ENCODE data around the gene FHOD1. TPM values are rescaled to one million over a fixed set of nuclear protein-coding genes. Genes with fewer than 3 reads are reported as not detected.

FHOD1 gene
- total RNA-seq, 4 donors from 2014 or later, result 13.3 to 64.4 (median 38.8) TPM

GRCh38 chr16:67263201-67263600, 15.9 kb upstream of the FHOD1 start:
- H3K27ac ChIP-seq, result no peak overlapping the region
- H3K4me3 ChIP-seq, result no peak overlapping the region
- TF ChIP-seq, protein P1, sequence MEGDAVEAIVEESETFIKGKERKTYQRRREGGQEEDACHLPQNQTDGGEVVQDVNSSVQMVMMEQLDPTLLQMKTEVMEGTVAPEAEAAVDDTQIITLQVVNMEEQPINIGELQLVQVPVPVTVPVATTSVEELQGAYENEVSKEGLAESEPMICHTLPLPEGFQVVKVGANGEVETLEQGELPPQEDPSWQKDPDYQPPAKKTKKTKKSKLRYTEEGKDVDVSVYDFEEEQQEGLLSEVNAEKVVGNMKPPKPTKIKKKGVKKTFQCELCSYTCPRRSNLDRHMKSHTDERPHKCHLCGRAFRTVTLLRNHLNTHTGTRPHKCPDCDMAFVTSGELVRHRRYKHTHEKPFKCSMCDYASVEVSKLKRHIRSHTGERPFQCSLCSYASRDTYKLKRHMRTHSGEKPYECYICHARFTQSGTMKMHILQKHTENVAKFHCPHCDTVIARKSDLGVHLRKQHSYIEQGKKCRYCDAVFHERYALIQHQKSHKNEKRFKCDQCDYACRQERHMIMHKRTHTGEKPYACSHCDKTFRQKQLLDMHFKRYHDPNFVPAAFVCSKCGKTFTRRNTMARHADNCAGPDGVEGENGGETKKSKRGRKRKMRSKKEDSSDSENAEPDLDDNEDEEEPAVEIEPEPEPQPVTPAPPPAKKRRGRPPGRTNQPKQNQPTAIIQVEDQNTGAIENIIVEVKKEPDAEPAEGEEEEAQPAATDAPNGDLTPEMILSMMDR (IDR thresholded peaks at IDR 0.05), result no peak
- TF ChIP-seq POLR2A (IDR thresholded peaks at IDR 0.05), result no peak
- no peaks in the 10 kb centered on the region for H3K4me1 ChIP-seq
- no peaks in the 10 kb centered on the region for H3K27me3 ChIP-seq
- DNase-seq, result no peak
- H3K9me3 ChIP-seq, result no peaks in the 10 kb centered on the region
- no peaks in the 10 kb centered on the region for H3K36me3 ChIP-seq

- peak in 1 of 3 donors; percentile 28 for DNase-seq
- H3K27ac ChIP-seq, result no peak overlapping the region
- TF ChIP-seq, protein P1 (IDR thresholded peaks at IDR 0.05), result peak in 4 of 6 experiments; percentile 36 to 48 (median 46)
- TF ChIP-seq POLR2A (IDR thresholded peaks at IDR 0.05), result no peak
- H3K9me3 ChIP-seq, result no peaks in the 10 kb centered on the region
- no peaks in the 10 kb centered on the region for H3K36me3 ChIP-seq
- no peaks in the 10 kb centered on the region for H3K4me1 ChIP-seq
- H3K4me3 ChIP-seq, result no peak overlapping the region
- no peaks in the 10 kb centered on the region for H3K27me3 ChIP-seq
These were observed 13.3 kb upstream of the FHOD1 start for GRCh38 chr16:67260426-67261063.

- Histone ChIP-seq H3K27ac (no peak overlapping the region), H3K9me3 (no peaks in the 10 kb centered on the region), H3K4me1 (no peaks in the 10 kb centered on the region), H3K4me3 (no peak overlapping the region), H3K36me3 (no peaks in the 10 kb centered on the region), H3K27me3 (no peaks in the 10 kb centered on the region)
- peak in 1 of 3 donors; percentile 31 for DNase-seq
- TF ChIP-seq, protein P1 (IDR thresholded peaks at IDR 0.05), result no peak
- no peak for TF ChIP-seq POLR2A (IDR thresholded peaks at IDR 0.05)
These were observed 12.4 kb upstream of the FHOD1 start for GRCh38 chr16:67259705-67260104.

- no peaks in the 10 kb centered on the region for H3K36me3 ChIP-seq
- H3K27ac ChIP-seq, result no peak overlapping the region
- H3K4me3 ChIP-seq, result no peak overlapping the region
- no peak for DNase-seq
- H3K9me3 ChIP-seq, result no peaks in the 10 kb centered on the region
- H3K27me3 ChIP-seq, result no peaks in the 10 kb centered on the region
- TF ChIP-seq, protein P1 (IDR thresholded peaks at IDR 0.05), result no peak
- no peak for TF ChIP-seq POLR2A (IDR thresholded peaks at IDR 0.05)
- H3K4me1 ChIP-seq, result no peaks in the 10 kb centered on the region
These were observed 11.0 kb upstream of the FHOD1 start for GRCh38 chr16:67258161-67258835.

GRCh38 chr16:67257486-67258160, 10.3 kb upstream of the FHOD1 start:
- Histone ChIP-seq H3K27me3 (no peaks in the 10 kb centered on the region), H3K4me1 (no peaks in the 10 kb centered on the region), H3K9me3 (no peaks in the 10 kb centered on the region), H3K27ac (no peak overlapping the region), H3K4me3 (no peak overlapping the region), H3K36me3 (no peaks in the 10 kb centered on the region)
- no peak for DNase-seq
- no peak for TF ChIP-seq POLR2A (IDR thresholded peaks at IDR 0.05)
- TF ChIP-seq, protein P1 (IDR thresholded peaks at IDR 0.05), result no peak

Measured in Peyer's patch (tissue), 4 donors.